HG03103 (cell line): ENCODE measurements around the gene WAPL.

Experiments used
- ATAC-seq: cut with Tn5 transposase; IDR thresholded peaks from one replicate; pipeline ENCODE4 v1.9.1; 2021; ENCODE audit warnings: low read depth; ENCODE audit not compliant: unreplicated experiment

The WAPL gene

DNA sequence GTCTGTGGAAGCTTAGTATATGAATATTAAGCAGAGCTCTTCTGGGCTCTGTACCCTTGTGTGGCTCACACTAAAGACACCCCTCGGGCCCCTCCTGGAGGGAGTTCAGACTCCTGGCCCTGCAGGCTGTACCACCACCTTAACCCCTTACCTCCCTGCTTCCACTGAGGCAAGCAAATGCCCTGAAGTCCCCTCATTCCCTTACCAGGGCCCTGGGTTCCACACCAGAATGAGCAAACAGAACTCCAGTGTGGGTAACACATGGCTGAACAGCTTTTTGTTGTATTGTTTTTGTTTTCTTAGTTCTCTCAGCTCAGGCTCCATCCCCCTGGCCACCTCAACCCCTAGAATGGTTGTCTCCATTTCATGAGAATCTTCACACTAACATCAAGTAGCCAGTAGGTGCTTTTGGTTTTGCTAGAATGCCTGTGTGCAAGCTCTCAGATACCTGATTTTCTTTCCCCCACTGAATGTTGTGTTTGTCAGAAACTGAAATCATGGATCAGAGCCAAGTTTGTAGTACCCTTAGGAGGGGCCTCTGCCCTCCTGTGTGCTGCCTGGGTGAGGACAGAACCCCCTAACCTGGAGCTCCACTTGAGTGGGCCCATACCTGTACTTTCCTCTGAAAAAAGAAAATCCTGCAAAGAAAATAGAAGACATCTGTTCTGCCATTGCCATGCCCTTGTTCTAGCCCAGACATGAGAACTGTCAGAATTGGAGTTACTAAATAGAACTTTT is 2.8 kb upstream of the WAPL start:
- no peak for ATAC-seq

DNA sequence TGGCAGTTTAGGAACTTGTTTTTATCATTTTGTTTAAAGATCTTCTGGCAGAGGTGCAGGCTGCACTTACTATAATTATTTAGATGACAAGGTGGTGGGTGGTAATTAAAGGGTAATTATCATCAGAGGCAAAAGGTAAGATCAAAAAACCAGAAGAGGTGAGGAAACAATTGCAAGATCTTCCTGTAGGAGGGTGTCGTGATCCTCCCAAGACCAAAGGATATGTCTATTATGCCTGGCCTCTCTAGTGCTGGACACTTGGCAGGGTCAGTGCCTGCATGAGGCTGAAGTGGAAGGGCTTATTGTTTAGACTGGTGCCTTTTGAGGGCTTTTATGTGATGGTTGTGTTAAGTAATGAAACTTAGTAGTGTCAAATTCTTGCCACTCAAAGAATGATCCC is 1.8 kb upstream of the WAPL start:
- ATAC-seq, result no peak

DNA sequence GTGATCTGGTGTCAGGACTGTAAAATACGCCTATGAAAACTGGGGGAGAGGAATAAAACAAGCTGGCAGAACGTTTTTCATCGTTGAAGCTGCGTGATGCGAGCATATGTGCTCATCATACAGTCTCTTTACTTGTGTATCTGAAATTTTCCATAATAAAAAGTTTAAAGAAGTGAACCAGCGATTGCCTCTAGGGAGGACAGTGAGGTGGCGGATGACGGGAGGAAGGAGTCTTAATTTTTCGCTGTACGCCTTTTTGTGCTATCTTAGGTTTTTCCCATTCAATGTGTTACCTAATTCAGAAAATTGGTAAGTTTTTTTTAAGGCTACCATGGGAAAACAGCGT is 891 bp upstream of the WAPL start:
- ATAC-seq, result no peak

DNA sequence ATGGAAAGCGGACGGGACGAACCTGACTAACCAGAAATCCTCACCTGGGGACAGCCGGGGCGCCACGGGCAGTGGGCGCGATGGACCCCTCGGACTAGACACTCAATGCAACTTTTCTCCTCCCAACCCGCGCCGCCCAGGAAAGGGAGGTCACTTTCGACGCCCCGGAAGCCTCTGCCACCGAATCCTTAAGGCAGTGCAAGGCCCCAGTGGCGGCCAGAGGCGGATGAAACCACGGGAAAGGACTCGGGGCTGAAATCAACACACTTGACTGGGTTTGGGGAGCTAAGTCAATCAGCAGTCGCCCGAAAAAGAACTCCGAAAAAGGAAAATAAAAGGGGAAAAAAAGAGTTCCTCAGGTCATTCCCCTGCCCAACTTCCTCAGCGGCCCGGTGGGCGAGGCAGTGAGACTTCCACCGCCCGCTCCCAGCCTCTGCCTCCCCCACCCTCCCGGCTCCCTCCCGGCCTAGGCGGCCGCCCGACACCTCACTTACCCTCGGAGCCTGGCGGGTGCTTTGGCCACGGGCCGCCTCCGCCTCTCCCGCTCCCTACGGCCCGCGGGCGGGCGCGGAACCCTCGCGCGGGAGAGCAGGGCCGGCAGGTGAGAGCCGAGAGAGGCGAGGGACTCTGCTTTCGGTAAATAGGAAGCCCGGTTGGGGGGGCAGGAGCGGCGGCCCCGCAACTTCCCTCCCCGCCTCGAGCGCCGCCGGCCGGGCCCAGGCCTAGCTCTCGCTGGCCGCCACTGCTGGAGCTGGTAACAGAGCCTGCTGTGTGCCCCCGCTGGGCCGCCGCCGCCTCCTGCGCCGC is 518 bp downstream of the WAPL start:
- peak; percentile 26 for ATAC-seq

DNA sequence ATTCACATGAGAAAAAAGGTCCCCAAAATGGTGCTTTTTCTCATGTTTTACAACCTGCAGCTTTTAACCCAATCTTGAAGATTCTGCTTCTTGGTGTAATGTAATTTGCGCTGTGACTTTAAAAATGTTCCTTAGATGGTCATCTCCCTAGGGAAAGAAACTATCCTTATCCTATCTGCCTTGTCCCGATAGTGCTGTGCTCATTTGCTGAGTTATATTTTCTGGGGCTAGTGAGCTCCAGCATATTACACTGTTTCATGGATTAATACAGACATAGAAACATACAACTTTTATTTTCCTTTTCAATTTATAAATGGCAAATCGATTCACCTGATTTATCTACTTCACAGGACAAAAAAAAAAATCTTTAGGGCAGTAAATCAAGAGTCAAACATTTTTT is 2.8 kb downstream of the WAPL start:
- no peak for ATAC-seq

DNA sequence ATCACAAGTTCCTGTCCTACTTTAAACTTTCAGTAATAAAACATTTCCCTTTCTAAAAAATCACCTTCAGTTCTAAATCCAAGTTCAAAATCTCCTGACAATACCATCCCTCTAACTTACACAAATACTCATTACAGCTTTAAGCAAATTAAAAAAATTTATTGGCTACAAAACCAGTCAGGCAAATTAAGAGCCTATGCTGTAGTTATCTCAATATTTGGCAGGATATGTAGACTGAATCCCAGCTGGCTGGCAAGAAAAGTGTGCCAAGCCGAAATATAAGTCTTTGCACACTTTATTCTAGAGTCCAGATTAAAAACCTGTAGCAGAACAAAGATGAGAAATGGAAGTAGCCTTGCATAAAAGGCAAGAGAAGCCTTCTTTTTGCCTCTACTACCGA is 9.5 kb downstream of the WAPL start:
- ATAC-seq, result no peak

DNA sequence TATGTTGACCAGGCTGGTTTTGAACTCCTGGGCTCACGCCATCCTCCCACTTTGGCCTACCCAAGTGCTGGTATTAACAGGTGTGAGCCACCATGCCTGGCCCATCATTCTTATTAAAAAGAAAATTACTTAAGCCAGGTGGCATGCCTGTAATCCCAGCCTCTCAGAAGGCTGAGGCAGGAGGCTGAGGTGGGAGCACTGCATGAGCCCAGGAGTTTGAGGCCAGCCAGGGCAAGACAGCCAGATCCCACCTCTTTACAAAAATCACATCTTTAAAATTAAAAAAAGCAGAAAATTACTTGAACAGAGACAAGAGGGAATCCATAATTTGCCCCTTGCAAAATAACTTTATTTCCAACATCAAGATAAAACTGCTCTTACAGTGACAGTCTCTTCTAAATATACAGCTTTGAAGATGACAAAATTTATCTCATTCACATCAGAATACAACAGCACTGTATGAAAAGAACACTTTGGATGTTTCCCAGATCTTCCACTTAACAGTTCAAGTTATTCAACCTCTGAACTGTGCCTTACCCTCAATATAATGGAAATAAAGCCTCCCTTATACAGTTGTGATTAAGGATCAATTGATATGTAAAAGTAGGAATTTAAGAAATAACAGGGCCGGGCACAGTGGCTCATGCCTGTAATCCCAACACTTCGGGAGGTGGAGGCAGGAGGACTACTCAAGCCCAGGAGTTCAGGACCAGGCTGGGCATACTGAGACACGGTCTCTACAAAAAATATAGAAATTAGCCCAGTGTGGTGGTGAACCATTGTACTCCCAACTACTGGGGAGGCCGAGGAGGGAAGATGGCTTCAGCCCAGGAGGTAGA is 10.3 kb downstream of the WAPL start:
- ATAC-seq, result no peak

DNA sequence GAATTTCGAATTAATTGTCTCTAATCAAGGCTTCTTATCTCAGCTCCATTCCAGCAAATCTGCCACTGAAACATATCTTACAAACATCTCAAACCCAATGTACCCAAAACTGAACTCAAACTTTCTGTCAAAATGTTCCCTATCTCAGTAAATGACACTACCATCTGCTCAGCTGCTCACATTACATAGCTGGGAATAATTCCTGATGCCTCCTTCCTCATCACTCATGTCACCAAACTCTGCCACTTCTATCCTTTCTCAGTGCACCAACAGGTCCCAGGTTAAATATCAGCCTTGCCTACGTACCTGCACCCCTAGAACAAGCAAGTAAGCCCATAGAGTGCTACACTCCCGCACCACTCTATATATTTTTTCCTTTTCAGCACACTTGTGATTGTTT is 12.4 kb downstream of the WAPL start:
- ATAC-seq, result no peak

DNA sequence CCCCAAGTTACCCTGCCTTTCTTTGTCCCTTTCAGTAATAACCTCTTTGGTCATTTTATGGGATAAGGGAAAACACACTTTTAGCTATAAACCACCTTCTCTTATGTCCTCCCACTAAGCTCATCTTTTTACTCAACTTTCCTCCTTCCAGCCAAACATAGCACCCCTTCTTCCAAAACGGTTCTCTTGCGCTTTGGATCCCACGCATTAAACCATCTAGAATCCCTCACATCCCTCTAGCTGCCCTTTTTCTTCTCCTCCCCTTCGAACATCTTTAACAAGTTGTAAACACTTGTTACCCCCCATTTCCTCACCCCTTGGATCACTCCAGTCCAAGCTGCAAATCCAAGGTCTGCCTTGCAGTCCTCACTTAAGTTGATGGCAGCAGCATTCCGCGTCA is 13.4 kb downstream of the WAPL start:
- no peak for ATAC-seq

DNA sequence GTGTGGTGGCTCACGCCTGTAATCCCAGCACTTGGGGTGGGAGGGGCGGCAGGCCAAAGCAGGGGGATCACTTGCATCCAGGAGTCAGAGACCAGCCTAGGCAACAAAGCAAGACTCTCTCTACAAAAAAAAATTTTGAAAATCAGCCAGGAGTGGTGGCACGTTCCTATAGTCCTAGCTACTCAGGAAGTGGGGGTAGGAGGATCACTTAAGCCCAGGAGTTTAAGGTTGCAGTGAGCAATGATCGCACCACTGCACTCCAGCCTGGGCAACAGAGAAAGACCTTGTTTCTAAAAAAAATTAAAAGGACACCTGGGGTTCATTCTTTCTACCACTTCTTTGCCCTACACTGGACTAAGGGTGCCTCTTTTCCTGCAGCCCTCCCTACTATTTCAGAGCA is 15.1 kb downstream of the WAPL start:
- ATAC-seq, result no peak

DNA sequence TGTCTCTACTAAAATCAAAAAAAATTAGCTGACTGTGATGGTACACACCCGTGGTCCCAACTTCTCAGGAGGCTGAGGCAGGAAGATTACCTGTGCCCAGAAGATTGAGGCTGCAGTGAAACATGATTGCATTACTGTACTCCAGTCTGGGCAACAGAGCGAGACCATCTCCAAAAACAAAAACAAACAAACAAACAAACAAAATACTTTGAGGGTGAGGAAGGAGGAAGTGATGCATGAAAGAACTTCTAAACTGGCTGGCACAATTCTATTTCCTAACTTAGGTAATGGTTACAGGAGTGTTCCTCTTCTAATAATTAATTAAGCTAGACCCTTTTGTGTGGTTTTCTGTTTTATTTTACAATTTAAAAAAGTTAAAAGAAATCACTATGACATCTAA is 15.5 kb downstream of the WAPL start:
- no peak for ATAC-seq

DNA sequence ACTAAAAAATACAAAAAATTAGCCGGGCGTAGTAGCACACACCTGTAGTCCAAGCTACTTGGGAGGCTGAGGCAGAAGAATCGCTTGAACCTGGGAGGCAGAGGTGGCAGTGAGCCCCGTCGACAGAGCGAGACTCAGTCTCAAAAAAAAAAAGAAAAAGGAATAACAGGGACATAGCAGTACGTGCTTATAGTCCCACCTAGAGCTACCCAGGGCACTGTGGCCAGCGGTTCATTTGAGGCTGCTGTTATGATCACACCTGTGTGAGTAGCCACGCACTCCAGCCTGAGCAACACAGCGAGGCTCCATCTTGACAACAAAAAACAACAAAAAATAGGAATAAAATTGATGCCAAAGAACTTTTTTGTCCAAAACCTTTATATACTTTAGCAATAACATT is 17.1 kb downstream of the WAPL start:
- no peak for ATAC-seq

DNA sequence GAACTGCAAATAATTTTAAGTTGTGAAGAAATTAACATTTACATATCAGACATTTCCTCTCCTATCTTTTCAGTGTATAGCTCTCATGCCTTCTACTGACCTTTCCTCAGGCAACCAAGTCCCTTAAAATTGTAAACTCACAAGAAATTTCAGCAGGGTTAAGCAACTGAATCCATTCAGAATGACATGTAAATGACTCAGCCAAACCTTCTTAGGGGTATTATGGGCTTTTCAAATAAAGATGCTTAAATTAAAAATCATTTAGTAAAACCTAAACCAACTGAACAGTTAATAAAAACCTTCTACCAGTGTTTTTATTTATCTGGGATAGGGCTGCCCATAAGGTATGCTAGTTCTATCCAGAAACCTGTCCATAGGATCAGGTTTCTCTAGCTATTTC is 20.7 kb downstream of the WAPL start:
- ATAC-seq, result no peak

DNA sequence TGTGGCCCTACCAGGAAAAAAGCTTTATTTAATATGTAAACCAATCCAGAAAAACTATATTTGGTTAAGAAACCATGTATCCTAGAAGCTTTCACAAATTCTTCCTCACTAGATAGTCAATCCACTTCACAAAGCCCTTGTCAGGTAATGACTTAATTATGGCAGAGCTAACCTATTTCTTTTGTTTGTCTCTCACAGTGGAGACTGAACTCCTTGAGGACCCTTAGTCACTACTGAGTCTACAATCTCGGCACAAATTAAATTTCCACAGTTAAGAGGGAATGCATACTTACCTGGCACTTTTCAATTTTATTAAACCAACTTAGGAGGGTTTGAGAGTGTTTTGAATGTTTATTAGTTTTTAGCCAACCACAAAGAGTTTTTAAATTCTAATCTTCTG is 23.0 kb downstream of the WAPL start:
- ATAC-seq, result no peak

DNA sequence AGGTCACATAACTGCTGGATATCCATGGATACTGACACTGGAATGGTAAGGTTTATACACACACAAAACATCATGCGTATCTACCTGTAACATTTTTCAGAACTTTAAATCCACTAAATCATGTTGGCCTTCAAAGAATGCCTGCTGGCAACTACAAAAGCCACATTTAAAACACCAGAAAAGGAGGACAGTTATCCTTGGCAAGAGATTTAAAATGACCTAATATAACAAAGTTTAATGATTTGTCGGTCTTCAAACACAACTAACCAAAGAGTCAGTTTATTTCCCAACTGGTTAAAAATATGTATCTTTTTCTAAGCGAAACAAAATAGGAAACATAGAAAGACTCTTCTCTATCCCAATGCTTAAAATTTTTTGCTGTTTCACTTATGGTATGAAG is 24.0 kb downstream of the WAPL start:
- ATAC-seq, result no peak

DNA sequence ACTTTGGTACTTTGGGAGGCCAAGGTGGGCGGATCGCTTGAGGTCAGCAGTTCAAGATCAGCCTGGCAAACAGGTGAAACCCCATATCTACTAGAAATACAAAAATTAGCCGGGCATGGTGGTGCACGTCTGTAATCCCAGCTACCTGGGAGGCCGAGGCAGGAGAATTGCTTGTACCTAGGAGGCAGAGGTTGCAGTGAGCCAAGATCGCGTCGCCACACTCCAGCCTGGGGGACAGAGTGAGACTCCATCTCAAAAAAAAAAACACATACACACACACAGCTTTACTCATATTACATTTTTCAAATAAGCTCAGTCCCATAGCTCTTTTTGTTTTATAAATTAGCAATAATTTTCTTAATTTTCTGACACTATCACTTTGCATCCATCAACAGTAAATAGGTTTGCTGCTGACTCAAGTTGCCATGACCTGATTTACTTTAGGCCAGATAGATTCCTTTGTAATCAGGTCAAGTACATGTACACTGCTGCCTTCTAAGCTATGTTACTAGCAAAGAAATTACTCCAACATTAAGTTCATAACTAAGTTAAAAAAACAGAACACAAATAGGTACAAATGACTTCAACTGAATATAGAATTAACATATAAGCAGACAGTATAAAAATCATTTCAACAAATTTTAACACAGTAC is 31.5 kb downstream of the WAPL start:
- no peak for ATAC-seq

DNA sequence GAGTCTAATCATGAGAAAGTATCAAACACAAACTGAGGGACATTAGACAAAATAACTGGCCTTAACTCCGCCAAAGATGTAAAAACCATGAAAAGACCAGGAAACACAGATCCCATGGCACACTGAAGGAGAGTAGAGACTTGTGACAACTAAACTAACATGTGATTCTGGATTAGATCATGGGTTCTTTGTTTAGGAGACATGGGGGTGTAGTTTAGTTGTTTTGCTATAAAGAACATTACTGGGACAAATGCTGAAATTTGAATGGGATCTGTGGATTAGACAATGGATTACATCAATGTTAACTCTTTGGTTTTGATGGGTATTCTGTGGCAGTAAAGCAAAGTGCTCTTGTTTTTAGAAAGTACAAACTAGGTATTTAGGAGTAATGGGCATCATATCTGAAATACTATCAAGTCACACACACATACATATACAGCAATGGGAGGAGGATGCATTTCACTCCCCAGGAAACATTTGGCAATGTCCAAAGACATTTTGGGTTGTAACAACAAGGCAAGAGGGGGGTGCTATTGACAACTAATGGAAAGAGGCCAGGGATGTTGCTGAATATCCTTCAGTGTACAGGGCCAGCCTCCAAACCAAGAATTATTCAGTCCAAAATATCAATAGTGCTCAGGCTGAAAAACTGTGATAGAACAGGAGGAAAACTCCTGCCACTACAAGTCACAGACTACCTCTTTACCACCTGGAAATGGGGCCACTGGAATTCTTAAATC is 32.4 kb downstream of the WAPL start:
- no peak for ATAC-seq

DNA sequence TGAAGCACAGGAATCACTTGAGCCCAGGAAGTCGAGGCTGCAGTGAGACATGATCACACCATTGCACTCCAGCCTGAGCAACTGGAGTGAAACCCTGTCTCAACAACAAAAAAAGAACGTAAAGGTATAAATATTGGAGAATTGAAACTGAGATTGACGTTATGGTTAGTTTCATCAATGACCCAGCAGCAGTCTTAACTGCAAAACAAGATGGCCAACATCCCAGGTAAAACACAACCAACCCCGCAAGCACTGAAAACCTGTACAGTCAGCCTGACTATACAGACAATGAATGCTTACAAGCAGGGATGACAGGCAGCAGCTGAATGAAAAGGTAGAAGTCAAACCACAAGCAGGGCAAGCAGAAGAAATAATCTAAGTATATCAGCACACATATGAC is 34.7 kb downstream of the WAPL start:
- ATAC-seq, result peak; percentile 57

DNA sequence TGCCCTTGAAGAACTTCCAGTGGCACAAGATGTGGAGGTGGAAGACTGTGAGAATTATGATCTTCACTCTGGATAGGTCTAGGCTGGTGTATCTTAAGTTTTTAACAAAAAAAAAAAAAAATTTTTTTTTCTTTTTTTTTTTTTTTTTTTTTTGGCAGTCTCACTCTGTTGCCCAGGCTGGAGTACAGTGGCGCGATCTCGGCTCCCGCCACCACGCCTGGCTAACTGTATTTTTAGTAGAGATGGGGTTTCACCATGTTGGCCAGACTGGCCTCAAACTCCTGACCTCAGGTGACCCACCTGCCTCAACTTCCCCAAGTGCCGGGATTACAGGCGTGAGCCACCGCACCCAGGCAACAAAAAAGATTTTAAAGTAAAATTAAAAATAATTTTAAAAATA is 37.9 kb downstream of the WAPL start:
- ATAC-seq, result no peak

DNA sequence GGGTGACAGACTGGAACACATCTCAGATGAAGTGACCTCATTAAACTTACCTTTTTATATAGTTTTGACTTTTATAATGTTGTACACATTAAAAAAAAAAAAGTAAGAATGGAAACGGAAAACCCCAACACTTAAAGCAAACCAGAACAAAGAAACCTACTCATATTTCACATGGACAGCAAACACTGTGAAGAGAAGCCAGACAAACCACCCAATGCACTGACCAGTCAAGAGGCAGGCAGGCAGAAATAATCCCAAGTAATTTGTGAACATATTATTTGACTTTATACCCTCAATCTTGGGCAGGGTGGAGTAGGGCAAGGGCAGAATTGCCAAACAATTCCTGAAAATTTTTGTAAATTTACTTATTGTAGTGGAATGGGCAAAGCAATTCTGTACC is 39.8 kb downstream of the WAPL start:
- no peak for ATAC-seq
